KMS-11 (cell line): Measurements from ENCODE around the gene FAM168A.

Experiments used
- H2AFZ ChIP-seq: fragments of 200-600 bp; sonication (generic); 2 replicates; pipeline ENCODE4 v1.6.1; 2016; ENCODE audit warnings: antibody characterized with exemption, mixed run types, low read depth
- H3K27ac ChIP-seq: fragments of 200-600 bp; sonication (generic); 2 replicates; pipeline ENCODE4 v1.6.1; 2016; ENCODE audit warnings: mild to moderate bottlenecking, mixed run types
- H3K27me3 ChIP-seq: fragments of 200-600 bp; sonication (generic); 2 replicates; pipeline ENCODE4 v1.6.1; 2017; ENCODE audit warnings: mild to moderate bottlenecking, low read depth, mixed run types, moderate library complexity; ENCODE audit not compliant: insufficient read depth
- H3K36me3 ChIP-seq: fragments of 200-600 bp; sonication (generic); 2 replicates; pipeline ENCODE4 v1.6.1; 2017; ENCODE audit warnings: mild to moderate bottlenecking, mixed run types; ENCODE audit not compliant: insufficient read depth
- H3K4me1 ChIP-seq: fragments of 200-600 bp; sonication (generic); 2 replicates; pipeline ENCODE4 v1.6.1; 2016; ENCODE audit warnings: mild to moderate bottlenecking, low read depth, mixed run types; ENCODE audit not compliant: poor library complexity, severe bottlenecking
- H3K4me2 ChIP-seq: fragments of 200-600 bp; sonication (generic); 2 replicates; pipeline ENCODE4 v1.7.0; 2016; ENCODE audit warnings: mild to moderate bottlenecking, mixed run types
- H3K4me3 ChIP-seq: fragments of 200-600 bp; sonication (generic); IDR thresholded peaks from 2 replicates; pipeline ENCODE4 v1.6.1; 2017; ENCODE audit warnings: low read depth, low read length, mixed read lengths; ENCODE audit not compliant: insufficient read depth
- H3K79me2 ChIP-seq: fragments of 200-600 bp; sonication (generic); 2 replicates; pipeline ENCODE4 v1.6.1; 2016; ENCODE audit warnings: low read depth, mixed run types; ENCODE audit not compliant: insufficient read depth
- H3K9ac ChIP-seq: fragments of 200-600 bp; sonication (generic); 2 replicates; pipeline ENCODE4 v1.6.1; 2016; ENCODE audit warnings: mild to moderate bottlenecking, mixed run types
- H4K20me1 ChIP-seq: fragments of 200-600 bp; sonication (generic); 2 replicates; pipeline ENCODE4 v1.6.1; 2016; ENCODE audit warnings: mild to moderate bottlenecking, mixed run types; ENCODE audit not compliant: insufficient read depth
- CTCF ChIP-seq: fragments of 200-600 bp; sonication (generic); conservative IDR thresholded peaks from 2 replicates; pipeline ENCODE4 v1.6.1; 2017; ENCODE audit warnings: low read depth, mild to moderate bottlenecking, antibody characterized with exemption, low read length, moderate library complexity, mixed read lengths

The FAM168A gene

DNA sequence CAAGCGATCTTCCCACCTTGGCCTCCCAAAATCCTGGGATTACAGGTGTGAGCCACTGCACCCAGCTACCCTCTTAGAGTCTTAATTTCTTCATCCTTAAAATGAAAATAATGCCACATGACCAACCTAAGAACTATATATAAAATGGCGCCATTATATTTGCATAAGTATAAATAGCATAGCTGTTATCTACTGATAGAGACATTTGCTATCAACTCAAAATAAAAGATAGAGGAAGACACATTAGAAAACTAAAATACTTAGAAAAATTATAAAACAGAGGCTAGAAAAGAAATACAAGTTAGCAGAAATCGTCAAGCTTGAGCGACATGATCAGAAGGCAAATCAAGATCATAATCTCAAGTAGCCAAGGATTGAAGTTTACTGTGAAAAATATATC, 6.2 kb downstream of the FAM168A start:
- peaks cover under 1% of the 10 kb centered on the region for H3K4me1 ChIP-seq
- TF ChIP-seq CTCF = no peak
- no peak overlapping the region for H2AFZ ChIP-seq
- no peak overlapping the region for H3K4me2 ChIP-seq
- H3K36me3 ChIP-seq = no peaks in the 10 kb centered on the region
- H3K79me2 ChIP-seq = no peaks in the 10 kb centered on the region; the same call in 1 of the 2 replicates
- H3K9ac ChIP-seq = no peak overlapping the region
- no peak overlapping the region for H3K27ac ChIP-seq
- H4K20me1 ChIP-seq = no peaks in the 10 kb centered on the region
- no peak overlapping the region for H3K4me3 ChIP-seq
- no peaks in the 10 kb centered on the region for H3K27me3 ChIP-seq

- Histone ChIP-seq H3K27ac (no peak overlapping the region), H3K79me2 (no peaks in the 10 kb centered on the region; the same call in 1 of the 2 replicates), H3K4me1 (no peaks in the 10 kb centered on the region), H4K20me1 (no peaks in the 10 kb centered on the region), H3K27me3 (no peaks in the 10 kb centered on the region), H3K4me2 (no peak overlapping the region), H3K9ac (no peak overlapping the region), H2AFZ (no peak overlapping the region), H3K36me3 (no peaks in the 10 kb centered on the region), H3K4me3 (no peak overlapping the region)
- no peak for TF ChIP-seq CTCF
Observed at GRCh38 chr11:73590991-73591390, 6.9 kb downstream of the FAM168A start.

GRCh38 chr11:73586791-73587190, 11.1 kb downstream of the FAM168A start:
- H3K4me1 ChIP-seq = no peaks in the 10 kb centered on the region
- H3K79me2 ChIP-seq = no peaks in the 10 kb centered on the region; the same call in 1 of the 2 replicates
- H2AFZ ChIP-seq = no peak overlapping the region
- H3K27ac ChIP-seq = no peak overlapping the region
- H3K9ac ChIP-seq = no peak overlapping the region
- no peak overlapping the region for H3K4me2 ChIP-seq
- no peaks in the 10 kb centered on the region for H3K27me3 ChIP-seq
- H3K4me3 ChIP-seq = no peak overlapping the region
- no peaks in the 10 kb centered on the region for H4K20me1 ChIP-seq
- H3K36me3 ChIP-seq = no peaks in the 10 kb centered on the region
- no peak for TF ChIP-seq CTCF

GRCh38 chr11:73585834-73586575, 11.9 kb downstream of the FAM168A start:
- Histone ChIP-seq H3K4me1 (no peaks in the 10 kb centered on the region), H3K4me2 (no peak overlapping the region), H3K27me3 (no peaks in the 10 kb centered on the region), H4K20me1 (no peaks in the 10 kb centered on the region), H3K36me3 (no peaks in the 10 kb centered on the region), H3K79me2 (no peaks in the 10 kb centered on the region; the same call in 1 of the 2 replicates), H2AFZ (no peak overlapping the region), H3K9ac (no peak overlapping the region), H3K4me3 (no peak overlapping the region), H3K27ac (no peak overlapping the region)
- no peak for TF ChIP-seq CTCF
